Measurements from ENCODE around the gene HNRNPAB. TPM values are rescaled to one million over a fixed set of nuclear protein-coding genes. Genes with fewer than 3 reads are reported as not detected.

HNRNPAB gene
- total RNA-seq, 4 donors from 2014 or later = 98.4 to 135 (median 104) TPM

DNA sequence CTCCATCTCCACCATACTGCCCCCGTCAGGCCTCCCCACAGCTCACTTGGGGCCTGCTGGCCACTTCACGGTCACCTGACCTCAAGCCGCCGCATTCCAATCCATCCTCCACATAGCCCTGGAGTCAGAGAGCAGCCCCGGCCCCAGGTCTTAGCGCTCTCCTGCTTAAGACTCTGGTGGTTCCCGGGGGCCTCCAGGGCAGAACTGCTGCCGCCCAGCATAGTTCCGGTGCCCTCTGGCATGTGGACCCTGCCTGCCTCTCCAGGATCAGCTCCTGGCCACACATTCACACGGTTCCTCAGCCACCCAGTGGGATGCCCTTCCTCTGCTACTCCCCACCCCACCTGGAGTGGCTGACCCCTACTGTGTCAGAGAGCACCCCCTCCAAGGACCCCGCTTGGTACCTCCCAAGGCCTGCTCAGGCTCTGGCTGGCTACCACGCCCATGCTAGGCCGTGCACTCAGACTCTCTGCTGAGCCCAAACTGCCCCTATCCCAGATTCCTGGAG is 19.5 kb downstream of the HNRNPAB start:
- TF ChIP-seq EP300 (IDR thresholded peaks at IDR 0.05) (no peak), POLR2A (IDR thresholded peaks at IDR 0.05; ENCODE audit: low read depth) (no peak), POLR2AphosphoS5 (IDR thresholded peaks at IDR 0.05) (no peak)
- TF ChIP-seq, protein P1, sequence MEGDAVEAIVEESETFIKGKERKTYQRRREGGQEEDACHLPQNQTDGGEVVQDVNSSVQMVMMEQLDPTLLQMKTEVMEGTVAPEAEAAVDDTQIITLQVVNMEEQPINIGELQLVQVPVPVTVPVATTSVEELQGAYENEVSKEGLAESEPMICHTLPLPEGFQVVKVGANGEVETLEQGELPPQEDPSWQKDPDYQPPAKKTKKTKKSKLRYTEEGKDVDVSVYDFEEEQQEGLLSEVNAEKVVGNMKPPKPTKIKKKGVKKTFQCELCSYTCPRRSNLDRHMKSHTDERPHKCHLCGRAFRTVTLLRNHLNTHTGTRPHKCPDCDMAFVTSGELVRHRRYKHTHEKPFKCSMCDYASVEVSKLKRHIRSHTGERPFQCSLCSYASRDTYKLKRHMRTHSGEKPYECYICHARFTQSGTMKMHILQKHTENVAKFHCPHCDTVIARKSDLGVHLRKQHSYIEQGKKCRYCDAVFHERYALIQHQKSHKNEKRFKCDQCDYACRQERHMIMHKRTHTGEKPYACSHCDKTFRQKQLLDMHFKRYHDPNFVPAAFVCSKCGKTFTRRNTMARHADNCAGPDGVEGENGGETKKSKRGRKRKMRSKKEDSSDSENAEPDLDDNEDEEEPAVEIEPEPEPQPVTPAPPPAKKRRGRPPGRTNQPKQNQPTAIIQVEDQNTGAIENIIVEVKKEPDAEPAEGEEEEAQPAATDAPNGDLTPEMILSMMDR (IDR thresholded peaks at IDR 0.05) = no peak
- H3K9me3 ChIP-seq = no peaks in the 10 kb centered on the region

DNA sequence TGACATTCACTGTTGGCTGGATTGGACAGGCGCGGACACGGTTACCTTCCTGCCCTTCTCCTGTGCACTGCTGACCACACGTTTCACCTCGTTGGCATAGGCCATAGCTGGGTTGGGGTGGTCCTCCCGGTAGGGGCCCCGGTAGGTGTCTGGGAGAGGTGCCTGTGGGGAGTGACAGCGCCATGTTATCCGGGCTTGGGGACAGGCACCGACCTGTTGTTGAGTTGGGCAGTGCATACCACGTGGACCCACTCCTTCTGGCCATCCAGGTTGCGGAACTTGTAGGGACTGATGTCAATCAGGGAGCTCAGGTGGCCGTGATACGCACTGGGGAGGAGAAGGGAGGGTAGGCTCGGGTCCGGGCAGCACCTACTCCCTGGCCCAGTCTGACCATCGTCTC is 20.1 kb downstream of the HNRNPAB start:
- H3K9me3 ChIP-seq = no peaks in the 10 kb centered on the region
- H3K4me1 ChIP-seq = peaks cover 0 to 7% (median 2%) of the 10 kb centered on the region in 4 donors
- no peak for DNase-seq (ENCODE audit: extremely low spot score)
- 92% methylated on average over 14 of the region's 17 CpGs for WGBS
- intact Hi-C loops (cut with DNase I) = no loop called here
- no peak overlapping the region for H3K27ac ChIP-seq (replicated peaks in 1 of 4)
- peaks cover 16 to 96% (median 73%) of the 10 kb centered on the region in 4 donors for H3K36me3 ChIP-seq
- TF ChIP-seq POLR2AphosphoS5 (IDR thresholded peaks at IDR 0.05) (no peak), EP300 (IDR thresholded peaks at IDR 0.05) (no peak), POLR2A (IDR thresholded peaks at IDR 0.05; ENCODE audit: low read depth) (no peak)
- TF ChIP-seq, protein P1 (IDR thresholded peaks at IDR 0.05) = no peak
- H3K4me3 ChIP-seq = no peak overlapping the region
- H3K27me3 ChIP-seq = no peaks in the 10 kb centered on the region

More for the DNA sequence above, 19.5 kb downstream of the HNRNPAB start:
- Histone ChIP-seq H3K27ac (replicated peaks in 1 of 4) (no peak overlapping the region), H3K4me1 (peaks cover 0 to 5% (median 2%) of the 10 kb centered on the region in 4 donors), H3K4me3 (no peak overlapping the region), H3K27me3 (no peaks in the 10 kb centered on the region), H3K36me3 (peaks cover 11 to 95% (median 69%) of the 10 kb centered on the region in 4 donors)
- DNase-seq (ENCODE audit: extremely low spot score) = no peak
- WGBS = 64% methylated on average over 9 of the region's 13 CpGs
- intact Hi-C loops (cut with DNase I) = no loop called here

DNA sequence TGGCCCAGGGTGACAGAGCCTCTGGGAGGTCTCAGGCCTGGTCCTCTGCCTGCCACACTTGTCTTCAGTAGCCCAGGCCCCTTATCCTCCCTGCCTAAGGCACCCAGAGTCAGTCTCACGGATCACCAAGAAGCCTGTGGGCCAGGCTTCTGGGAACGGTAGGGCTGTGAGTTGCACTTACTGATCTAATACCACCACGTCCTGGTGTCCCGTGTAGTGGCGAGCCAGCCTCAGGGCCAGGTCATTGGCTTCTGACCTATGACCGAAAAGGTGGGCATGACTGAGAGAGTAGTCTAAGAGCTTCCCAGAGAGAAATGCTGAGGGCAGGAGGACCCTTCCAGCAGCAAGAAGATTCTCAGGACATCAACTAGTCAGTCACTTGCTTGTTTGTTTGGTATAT is 20.8 kb downstream of the HNRNPAB start:
- no peak overlapping the region for H3K27ac ChIP-seq (replicated peaks in 1 of 4)
- TF ChIP-seq EP300 (IDR thresholded peaks at IDR 0.05) (no peak), POLR2AphosphoS5 (IDR thresholded peaks at IDR 0.05) (no peak), POLR2A (IDR thresholded peaks at IDR 0.05; ENCODE audit: low read depth) (no peak)
- TF ChIP-seq, protein P1 (IDR thresholded peaks at IDR 0.05) = no peak
- DNase-seq (ENCODE audit: extremely low spot score) = no peak
- no peaks in the 10 kb centered on the region for H3K27me3 ChIP-seq
- 75% methylated on average over 5 of the region's 6 CpGs for WGBS
- no peak overlapping the region for H3K4me3 ChIP-seq
- no peaks in the 10 kb centered on the region for H3K9me3 ChIP-seq
- intact Hi-C loops (cut with DNase I) = no loop called here
- peaks cover 20 to 96% (median 73%) of the 10 kb centered on the region in 4 donors for H3K36me3 ChIP-seq
- H3K4me1 ChIP-seq = peaks cover 4 to 15% (median 8%) of the 10 kb centered on the region in 4 donors

DNA sequence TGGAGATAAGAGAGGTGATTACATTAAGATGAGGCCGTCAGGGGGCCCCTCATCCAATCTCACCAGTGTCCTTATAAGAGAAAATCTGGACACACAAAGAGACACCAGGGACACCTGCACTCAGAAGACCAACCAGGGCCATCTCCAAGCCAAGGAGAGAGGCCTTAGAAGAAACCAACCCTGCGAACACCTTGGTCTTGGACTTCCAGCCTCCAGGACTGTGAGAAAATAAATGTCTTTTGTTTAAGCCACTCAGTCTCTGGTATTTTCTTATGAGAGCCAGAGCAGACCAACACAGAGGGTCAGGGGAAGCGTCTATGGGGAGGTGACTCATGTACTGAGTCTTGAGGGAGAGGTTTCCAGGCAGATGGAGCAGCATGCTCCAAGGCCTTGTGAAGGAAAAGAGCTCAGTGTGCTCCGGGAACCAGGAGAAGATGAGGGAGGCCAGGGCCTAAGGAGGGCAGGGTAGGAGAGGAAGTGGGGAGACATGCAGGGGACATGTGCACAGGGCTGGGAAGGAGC is 22.9 kb downstream of the HNRNPAB start:
- intact Hi-C loops (cut with DNase I) = no loop called here

More for the DNA sequence above, 22.9 kb downstream of the HNRNPAB start:
- H3K27me3 ChIP-seq = no peaks in the 10 kb centered on the region
- peaks cover 20 to 33% (median 26%) of the 10 kb centered on the region in 4 donors for H3K4me1 ChIP-seq
- H3K9me3 ChIP-seq = no peaks in the 10 kb centered on the region
- DNase-seq (ENCODE audit: extremely low spot score) = no peak
- peaks cover 20 to 87% (median 67%) of the 10 kb centered on the region in 4 donors for H3K36me3 ChIP-seq
- no peak overlapping the region for H3K4me3 ChIP-seq
- H3K27ac ChIP-seq (replicated peaks in 1 of 4) = no peak overlapping the region
- TF ChIP-seq, protein P1 (IDR thresholded peaks at IDR 0.05) = no peak
- TF ChIP-seq EP300 (IDR thresholded peaks at IDR 0.05) = no peak
- TF ChIP-seq POLR2AphosphoS5 (IDR thresholded peaks at IDR 0.05) = no peak
- TF ChIP-seq POLR2A (IDR thresholded peaks at IDR 0.05; ENCODE audit: low read depth) = no peak
- WGBS = 76% methylated on average over 4 of the region's 4 CpGs
